HG03457 (cell line): Measurements from ENCODE around the gene MRPL40.
A peak's percentile ranks its signal among the peaks of the same experiment; 100 is the strongest.
"Not testable (repeated sequence)": the region's sequence is repeated elsewhere in the genome, so short reads cannot be mapped to it uniquely, and the experiment has no call there.

ENCODE experiments used
- ATAC-seq: cut with Tn5 transposase; IDR thresholded peaks from one replicate; pipeline ENCODE4 v1.9.1; 2021; ENCODE audit warnings: moderate number of reproducible peaks; ENCODE audit not compliant: unreplicated experiment

The MRPL40 gene

DNA sequence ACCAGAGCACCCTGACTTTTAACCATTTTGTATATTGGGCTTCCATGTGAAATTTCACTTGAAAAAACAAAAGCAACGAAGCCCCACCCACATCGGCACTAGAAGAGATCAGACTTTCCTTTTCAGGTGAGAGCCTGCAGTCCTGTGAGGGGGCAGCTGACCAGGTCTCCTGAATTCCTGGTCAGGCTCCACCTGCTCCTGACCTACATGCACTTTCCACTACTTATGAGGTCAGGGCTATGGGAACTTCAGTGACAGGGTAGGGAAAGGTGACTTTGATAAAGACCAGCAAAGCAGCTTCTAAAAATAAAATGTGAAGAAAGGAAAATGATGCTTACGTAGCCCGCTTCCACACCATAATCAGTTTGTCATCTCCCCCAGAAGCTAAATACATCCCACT lies 25.5 kb upstream of the MRPL40 start:
- no peak for ATAC-seq

DNA sequence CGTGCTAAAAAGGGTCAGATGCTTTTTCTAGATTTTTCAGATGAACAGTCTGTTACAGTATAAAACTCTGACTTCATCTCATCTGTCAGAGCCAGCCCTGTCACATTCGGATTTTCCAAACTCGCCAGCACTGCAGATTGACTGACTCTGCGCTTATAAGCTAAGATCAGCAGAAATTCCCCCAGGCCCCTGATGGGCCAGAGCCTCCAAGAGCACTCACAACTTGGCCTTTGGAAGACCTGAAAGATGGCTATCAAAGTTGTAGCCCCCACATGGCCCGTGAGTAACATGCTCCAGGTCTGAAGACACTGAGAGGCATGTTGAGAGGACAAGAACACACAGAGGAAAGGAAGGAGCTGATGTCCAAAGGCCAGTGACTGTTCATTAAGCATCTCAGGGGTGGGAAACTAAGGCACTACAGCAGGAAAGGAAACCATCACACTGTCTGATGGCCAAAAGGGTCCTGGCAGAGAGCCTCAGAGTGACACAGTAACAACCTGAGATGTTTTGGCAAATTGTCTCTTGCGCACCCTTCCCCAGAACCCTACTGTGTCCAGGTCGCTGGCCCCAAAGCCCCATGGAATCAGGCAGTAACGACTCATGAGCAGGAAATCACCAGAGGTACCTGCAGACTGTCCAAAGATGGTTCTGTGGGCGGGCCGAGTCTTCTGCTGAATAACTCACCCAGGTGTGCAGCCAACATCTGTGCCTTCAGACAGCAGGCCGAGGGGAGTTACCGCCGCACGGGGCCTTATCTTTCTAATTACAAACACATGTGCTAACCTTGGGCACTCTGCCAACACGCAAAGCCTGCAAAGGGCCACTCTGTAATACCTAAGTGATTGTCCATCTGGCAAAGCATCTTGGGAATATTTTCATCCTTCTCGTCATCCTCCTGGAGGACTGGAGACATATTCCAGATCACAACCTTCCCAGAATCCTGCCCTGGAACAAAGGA lies 24.4 kb upstream of the MRPL40 start:
- no peak for ATAC-seq

DNA sequence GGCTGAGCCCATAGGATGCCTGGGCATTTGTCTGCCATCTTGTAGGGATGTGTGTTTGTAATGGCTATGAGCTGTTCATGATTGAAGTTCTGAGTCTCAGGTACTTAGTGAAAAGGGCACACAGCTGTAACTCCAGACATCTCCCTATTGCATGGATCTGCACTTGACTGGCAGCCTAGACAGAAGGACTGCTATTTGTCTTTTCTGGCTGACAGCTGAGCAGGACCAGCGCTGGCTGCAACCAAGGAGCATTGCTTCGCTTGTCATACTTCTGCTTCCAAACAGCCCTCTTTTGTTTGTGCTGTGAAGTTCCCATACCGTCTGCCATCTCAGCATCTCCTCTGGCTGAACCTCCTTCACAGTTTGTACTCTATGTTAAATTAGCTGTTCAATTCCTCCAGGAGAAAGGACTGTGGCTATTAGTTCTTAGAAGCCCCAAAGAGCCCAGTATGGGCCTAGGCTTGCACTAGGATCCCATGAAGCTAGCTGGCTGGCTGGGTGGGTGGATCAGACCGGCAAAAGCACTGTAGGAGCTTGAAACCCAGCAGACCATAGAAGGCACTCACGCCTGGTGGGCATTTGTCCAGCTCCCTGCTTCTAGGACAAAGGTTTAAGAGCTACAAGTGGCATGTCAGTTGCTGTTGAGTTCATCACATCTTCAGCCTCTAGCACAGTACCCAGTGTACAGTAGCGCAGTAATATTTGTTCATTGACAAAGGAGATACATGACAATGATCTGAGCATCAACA lies 21.2 kb upstream of the MRPL40 start:
- no peak for ATAC-seq

DNA sequence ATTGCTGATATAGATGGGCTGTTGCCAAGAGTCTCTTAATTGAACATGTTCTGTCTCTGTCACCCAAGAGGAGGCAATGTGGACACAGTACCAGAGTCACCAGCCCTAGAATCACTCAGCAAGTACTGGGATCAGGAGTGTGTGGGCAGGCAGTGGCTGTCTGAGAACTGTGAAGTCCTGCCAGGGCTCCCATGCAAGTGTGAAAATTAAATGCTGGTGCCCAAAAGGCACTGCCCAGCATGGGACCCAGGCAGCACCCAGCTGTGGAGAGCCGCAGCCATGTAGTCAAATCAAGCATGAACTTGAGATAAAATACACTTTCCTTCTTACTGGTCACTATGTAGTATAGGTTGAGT lies 20.7 kb upstream of the MRPL40 start:
- ATAC-seq, result no peak

DNA sequence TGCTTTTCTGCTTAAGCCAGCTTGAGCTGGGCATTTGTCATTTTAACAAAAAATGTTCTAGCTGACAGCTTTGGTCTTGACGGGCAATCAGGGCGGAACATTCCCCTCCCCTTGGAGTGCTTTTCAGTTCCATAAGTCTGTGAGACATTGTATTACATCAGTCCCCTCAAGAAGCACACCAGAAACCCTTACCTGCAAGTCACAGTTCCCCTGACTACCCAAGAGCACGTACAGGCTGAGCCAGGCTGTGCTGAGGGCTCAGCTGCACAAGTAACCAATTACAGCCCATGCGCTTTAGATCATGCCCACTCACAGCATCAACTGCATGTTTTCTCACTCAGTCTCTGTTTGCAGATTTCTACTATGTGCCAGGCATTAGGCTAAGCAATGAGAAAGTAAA lies 19.9 kb upstream of the MRPL40 start:
- ATAC-seq, result no peak

DNA sequence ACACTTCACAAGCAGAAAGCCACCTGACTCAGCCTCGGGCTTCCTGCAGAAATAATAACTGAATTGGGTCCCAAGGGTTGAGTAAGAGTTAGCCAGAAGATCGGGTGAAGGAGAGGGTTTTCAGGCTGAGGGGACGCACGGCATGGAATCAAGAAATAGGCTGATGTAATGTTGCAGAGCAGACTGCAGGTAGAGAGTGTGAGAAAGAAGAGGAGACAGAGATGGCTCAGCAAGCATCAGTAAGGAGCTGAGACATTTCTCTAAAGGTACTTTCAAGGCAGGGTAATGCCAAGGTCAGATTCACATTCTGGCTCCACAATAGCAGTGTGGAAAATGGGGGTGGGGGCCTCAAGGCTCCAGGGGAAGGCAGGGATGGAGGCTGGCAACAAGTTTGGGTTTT lies 19.4 kb upstream of the MRPL40 start:
- ATAC-seq, result no peak

DNA sequence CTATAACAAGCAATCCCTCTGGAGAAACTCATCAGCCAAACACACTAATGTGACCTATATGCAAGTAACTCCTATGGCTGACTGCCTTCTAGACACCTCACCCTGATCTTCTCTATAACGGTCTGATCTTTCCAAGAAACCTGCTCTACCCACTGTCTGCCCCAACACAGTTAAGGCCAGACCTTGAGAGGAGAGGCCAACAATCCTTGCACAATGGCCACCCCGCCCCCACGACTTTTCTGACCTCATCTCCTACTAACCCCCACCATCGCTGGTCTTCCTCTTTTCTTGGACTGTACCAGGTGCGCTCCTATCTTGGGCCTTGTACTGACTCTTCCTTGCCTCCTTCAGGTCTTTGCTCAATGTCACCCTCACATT lies 13.3 kb upstream of the MRPL40 start:
- no peak for ATAC-seq

DNA sequence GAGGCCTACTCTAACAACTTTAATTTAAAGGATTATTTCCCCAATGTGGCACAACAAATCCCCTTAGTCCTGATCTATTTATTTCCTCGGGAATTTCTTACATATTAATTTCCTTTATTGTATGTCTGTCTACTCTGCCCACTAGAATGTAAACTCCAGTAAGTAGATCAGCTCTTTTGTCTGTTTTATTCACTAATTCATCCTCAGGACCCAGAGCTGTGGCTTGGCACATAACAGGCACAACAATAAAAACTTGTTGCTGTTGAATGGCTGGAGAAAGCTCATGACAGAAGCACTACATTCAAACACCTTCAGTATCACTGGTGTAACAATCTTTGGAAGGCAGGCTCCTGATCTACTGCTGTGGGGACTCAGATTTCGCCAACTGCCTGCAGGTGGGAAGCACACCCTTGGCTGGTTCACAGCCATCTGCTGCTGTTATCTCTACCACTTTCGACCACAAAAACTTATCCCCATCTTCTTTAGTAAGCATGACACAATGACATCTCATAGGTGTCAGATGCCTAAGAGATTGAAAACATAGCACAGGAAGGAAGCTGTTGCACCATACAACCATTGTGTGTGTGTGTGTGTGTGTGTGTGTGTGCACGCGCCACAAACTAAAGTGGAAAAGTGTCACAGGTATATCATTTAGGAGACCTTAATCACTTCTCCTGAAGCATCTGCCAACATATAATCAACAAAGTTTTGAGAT lies 12.7 kb upstream of the MRPL40 start:
- no peak for ATAC-seq

DNA sequence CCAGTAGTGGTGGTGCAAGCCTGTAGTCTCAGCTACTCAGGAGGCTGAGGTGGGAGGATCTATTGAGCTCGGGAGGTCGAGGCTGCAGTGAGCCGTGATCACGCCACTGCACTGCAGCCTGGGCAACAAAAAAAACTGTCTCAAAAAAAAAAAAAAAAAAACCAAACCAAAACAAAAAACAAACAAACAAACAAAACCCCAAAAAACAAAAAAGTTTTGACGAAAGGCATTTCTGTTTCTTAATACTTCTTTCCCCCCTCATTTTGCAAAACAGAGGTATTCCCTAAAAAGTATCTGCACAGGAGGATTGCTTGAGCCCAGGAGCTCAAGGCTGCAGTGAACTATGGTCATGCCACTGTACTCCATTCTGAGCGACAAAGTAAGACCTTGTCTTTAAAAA lies 12.0 kb upstream of the MRPL40 start:
- no peak for ATAC-seq

DNA sequence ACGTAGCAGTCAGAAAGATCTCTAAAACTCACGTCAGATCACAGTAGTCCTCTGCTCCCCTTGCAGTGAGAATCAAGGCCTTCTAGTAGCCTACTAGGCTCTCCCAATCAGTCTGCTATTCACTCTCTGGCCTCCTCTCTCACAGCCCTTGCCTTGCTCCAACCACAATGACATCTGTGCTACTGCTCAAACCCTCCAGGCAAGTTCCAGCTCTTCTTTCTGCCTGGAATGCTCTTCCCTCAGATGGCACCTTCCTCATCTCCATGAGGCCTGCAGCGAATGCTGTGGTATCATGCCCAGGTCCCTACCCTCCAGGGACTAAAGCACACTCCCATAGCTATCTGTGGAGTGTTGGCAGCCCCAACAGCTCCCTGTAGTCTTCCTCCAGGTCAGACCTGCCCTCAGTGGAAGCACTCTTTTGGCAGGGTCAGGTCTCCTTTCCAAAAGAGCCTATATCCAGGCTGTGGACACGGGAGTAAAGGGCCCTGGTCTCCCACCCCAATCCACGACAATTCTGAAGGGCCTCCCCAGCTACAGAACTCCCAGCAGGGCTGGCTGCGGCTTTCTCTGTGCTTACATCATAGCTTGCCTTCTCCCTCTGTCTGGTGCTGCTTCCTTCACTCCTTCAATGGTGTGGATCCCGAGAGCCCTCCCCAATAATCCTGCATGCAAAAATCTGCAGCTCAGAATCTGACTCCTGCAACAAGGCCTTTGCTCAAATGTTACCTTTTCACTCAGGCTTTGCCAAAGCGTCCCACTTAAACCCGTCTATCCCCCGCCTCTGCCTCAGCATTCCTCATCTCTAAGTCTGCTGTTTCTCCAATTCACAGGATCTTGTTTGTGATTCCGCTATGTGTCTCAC lies 9.7 kb upstream of the MRPL40 start:
- ATAC-seq, result no peak

DNA sequence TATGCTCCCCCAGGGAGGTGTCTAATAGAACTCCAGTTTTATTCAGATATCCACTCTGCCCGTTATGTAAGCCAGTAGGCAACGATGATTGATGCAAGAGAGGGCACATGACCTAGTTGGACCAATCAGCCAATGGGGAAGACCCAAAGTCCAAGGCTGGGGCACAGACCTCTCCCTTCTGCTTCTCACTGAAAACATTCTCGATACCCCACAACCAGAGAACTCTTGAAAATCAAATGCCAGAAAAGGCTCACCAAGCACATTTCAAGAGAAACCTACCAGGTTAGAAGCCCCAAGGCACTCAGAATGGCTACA lies 8.2 kb upstream of the MRPL40 start:
- no peak for ATAC-seq

DNA sequence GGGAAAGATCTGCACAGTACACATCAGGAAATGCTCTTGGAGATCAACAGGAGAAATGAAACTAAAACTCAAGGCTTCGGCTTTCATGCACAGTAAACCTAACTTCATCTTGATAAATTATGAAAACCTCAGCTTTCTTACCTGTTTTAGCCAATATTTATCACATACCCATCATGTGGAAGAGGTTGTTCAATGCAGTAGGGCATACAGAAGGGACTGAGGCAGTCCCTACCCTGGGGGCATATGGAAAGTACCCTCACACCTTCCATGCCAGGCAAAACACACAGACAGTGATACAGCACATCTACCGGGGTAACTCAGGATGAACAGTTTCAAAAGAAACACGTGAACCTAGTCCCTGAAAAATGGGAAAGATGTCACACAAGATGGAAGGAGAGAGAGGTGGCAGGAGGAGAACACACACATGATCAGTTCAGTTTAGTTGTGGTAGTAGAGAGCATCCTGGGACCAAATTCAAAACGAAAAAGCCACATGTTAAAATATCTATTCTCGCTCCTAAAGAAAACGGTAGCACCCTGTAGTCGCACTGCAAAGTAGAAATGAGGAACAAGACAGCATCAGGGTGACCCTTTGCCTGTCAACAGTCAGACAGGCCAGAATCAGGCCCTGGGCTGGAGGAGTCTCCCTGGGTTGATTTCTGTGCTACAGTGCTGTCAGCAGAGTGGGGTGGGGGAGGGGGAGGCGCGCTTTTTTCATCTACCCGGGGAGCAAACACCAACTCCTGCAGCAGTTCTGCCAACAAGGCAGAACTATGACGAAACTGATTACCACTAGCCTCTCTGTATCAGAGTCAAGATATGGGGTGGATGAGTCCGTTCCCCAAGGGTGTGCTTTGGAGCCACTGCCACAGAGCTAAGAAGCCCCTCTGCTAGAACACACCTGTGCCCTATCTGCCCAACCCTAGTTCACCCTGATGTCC lies 2.1 kb upstream of the MRPL40 start:
- no peak for ATAC-seq

DNA sequence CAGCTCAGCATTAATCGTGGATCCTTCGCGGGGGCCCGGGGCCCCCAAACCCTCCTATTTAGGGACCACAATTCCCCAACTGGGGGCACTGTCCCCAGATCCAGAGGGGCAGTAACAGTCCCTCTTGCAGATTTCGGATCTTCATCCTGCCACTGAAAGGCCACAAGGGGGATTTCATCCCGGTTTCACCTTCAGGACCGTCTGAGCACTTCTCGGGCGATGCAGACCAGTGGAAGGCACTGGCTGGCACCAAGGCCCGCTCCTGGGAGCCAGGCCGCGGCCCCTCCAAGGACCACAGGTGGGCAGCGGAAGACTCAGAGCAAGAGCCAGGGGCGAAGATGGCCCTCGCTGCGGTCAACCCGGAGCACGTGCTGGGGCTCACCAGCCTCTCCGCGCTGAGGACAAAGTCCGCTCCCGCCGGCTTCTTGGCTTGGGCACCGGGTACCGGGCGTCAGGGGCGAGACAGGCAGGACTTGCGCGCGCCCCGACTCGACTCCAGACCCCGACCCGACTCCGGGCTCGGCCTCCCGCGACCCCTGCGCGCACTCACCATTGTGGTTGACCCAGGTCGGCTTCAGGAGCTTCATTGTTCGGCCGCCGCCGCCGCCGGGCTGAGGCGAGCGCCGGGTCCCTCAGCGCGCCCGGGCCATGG lies 1.3 kb upstream of the MRPL40 start:
- ATAC-seq, result peak; percentile 12

DNA sequence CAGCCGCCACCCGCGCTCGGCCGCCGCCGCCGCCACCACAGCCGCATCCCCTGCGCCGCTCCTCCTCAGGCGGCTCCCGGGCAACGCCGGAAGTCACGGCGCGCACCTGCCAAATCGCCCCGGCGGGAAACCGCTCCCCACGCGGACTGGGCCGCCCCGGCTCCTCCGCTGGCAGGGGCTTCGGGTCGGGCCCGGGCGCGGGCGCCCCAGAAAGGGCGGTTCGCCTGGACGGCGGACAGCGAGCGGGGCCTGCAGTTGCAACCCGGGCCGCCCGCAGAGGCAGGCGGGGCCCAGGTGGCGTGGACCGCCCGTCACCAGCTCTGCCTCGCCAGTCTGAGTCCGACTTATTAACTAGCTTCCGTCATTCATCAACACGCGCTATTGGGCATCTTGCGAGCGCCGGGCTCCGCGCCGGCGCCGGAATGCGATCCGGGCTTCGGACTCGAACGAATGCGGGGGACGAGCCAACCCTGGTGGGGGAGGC lies 654 bp upstream of the MRPL40 start, which contains the start of gene HIRA:
Gene HIRA (minus strand): TSS at position 85 of the 484 bp plus-strand sequence. CDS start 257 bp downstream, outside the sequence.
- ATAC-seq, result peak; percentile 38

DNA sequence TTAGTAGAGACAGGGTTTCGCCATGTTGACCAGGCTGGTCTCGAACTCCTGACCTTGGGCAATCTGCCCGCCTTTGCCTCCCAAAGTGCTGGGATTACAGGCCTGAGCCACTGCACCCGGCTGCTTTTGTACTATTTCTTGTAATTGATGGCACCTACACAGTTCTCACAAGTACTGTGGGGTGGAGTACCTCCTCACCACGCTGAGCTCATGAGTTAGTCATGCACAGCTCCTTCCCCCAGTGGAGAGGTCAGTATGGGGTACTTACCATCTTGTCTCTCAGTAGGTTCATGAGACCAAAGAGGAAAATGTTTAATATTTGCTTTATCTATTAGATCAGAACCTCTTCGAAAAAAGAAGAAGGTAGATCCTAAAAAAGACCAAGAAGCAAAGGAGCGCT lies 2.1 kb downstream of the MRPL40 start:
- ATAC-seq, result no peak

DNA sequence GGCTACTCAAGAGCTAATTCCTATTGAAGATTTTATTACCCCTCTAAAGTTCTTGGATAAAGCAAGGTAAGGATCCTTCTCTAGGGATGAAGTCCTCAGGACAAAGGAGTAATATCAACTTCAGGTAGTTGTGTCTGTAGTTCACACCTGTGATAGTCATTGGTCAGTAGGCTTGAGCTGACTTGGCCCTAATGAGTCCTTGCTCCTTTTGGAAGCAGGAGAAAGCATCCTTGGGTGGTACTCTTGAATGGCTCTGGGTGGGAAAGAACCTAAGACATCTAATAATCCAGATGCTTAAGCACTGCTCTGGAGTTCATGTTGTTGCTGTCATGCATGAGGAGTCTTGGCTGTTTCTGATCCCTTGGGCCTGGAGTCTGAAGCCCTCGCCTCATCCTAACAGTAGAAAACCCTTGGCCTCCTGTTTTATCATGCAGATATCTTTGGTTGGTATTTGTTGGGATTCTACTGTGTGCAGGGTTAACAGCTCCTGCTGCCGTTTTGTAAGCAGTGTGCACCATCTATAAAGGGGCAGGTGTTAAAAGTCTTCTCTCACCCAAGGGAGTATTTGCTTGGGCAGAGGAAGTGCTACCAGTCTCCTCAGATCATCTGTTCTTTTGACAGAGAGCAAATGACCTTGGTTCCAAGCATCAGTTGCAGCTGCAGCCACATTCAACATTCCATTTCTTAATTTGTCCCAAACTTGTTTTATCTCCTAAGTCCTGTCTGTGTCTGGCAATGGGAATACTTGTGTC lies 2.7 kb downstream of the MRPL40 start:
- ATAC-seq, result no peak

DNA sequence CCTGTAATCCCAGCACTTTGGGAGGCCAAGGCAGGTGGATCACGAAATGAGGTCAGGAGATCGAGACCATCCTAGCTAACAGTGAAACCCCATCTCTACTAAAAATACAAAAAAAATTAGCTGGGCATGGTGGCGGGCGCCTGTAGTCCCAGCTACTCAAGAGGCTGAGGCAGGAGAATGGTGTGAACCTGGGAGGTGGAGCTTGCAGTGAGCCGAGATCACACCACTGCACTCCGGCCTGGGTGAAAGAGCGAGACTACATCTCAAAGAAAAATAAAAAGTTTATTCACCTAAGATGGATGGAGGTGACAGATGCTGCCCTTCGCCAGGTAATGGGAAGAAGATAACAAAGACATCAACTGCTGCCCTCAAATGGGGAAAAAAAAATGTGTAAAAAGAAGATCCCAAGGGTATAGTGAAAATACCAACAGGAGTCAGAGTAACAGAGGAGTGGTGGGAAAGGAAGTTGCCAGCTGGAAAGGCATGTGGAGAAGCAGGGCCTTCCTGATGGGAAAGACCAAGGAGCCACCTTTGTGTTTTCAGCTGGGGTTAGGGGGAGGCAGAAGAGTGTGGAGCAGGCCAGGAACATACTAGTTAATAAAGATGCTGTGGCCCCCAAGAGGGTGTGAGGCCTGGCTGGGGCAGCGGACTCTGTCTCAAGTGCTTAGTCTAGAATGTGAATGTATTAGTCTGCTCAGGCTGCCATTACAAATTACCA lies 4.3 kb downstream of the MRPL40 start:
- not testable (repeated sequence) for ATAC-seq

DNA sequence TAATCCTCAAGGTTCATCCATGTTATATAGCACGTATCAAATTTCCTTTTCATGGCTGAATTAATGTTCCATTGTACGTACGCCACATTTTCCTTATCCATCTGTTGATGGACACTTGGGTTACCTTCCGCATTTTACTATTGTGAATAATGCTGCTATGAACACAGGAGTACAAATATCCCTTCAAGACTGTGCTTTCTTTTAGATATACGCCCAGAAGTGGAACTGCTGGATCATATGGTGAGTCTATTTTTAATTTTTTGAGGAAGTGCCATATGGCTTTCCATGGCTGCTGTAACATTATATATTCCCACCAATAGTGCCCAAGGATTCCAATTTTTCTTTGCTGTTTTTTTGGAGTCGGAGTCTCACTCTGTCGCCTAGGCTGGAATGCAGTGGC lies 6.0 kb downstream of the MRPL40 start:
- no peak for ATAC-seq
